ENCODE measurements around the gene CHRNB2.

CHRNB2 gene

DNA sequence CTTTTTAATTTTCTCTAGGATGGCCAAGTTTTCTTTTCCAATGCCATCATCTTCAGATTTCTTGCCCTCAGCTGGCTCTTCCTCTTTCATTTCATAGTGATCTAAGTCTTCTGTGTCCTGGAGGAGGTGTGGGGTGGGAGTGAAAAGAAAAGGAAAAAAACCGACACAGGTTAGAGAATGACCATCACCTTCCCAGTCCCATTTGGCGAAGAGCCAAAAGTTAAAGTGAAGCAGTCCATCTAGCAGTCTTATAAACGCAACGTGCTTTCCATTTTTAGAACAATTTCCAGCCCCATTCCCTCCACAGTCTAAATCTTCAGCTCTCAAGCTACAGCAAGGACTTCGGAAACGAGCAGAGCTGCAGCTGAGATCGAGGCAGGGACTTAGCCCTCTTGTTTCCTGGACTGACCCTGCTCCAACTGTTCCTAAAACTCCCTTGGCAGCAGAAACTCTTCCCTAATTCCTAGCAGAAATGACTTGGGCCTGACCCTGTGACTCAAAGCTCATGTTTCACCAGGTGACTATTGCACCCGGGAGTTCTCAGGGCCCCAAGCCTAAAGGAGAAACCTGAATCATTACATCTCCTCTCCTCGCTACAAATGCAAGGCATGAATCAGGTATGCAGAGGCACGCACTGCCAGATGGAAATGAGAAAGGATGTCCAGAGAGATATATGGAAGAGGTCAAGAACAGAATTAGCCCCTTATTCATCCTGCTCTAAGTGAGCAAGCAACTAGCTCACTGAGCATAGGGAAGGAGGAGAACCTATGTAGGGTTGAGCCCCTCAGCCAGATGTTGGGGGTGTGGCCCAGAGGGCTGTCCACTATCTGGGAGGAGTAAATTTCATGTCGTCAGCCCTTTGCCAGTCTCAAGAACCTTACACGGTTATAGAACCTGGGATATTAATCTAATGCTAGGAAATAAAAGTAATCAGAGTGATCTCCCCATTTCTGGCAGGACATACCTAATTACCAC lies 14.2 kb upstream of the CHRNB2 start:
- DNase-seq (ENCODE audit: low read depth) = no peak

DNA sequence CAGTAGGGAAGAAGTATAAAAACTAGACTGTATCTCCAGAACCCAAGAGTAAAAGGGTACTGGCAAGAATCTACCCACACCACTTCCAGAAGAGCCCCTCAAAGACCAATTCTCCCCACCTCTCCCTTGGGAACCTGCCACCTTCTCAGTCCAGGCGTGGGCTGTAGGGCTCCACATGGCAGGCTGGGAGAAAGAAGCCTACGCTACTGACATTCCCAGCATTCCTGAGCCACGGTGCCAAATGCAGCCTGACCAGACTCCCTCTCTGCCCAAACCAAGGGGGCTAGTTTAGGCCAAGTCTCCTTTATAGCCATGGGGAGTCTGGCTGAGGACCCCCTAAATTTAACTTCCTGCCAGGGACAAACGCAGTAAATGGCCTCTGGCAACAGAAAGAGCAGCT lies 11.2 kb upstream of the CHRNB2 start:
- no peak for DNase-seq (ENCODE audit: low read depth)

DNA sequence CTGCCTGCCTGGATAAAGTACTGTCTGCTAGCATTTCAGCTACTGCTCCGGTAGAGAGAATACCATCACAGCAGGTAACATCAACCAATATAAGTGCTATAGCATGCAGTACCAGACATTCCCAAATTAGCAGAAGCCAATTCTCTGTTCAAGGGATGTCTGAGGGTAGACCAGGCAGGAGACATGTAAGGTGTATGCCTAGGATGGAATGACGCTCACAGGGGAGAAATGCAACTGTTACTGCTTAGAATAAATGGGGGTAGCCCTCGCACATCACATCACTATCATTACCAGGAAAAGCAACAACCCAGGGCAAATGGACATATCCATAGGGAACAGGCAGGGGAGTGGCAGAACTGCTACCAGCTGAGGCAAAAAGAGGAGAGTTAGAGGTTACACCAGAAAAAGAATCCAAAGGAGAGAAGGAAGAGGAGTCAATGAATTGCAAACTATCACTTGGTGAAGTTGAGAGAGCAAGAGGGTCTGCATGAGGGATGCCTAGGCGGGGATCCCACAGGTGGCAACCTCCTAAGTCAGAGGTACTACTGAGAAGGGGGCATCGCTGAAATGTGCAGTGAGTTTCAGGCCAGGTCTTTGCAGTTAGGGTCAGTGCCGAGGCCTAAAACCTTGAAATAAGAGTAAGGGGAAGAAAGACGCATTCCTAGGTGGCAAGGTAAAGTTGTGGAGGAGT lies 10.2 kb upstream of the CHRNB2 start:
- no peak for DNase-seq (ENCODE audit: low read depth)

DNA sequence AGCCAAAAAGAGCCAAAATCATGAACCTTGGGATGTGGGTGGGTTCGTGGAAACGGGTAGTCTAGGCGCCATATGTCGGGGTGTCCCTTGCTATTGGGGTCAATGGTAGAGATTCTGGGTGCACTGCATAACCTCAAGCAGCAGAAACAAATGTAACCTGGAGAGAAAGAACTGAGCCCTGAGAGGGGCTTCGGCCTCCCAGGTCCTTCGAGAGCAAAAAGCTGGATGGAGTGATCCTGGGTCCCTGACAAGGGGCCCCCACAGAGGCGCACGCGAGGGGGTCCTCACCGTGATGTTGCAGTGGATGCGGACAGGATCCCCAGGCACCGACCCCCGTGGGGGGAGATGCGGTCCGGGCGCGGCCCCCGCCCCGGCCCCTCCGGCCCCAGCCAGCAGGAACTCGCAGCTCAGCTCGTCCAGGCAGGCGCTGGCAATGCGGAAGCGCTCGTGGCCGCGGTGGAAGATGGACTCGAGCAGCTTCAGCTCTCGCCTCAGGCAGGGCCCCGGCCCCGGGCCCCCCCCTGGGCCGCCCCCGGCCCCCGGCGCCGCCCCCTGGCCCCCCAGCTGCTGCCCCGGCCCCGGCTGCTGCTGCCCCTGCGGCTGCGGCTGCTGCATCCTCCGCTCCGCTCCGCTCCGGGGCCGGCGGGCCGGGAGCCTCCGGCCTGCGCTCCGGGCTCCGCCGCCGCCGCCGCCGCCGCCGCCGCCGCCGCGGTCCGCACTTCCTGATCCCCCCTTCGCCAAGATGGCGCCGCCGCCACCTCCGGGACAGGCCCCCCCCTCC lies 9.4 kb upstream of the CHRNB2 start, which contains the start of gene UBE2Q1:
Gene UBE2Q1, minus strand, starts transcription at position 724 of the 781 bp plus-strand sequence. Its CDS starts 109 bp downstream, at position 615.
- DNase-seq (ENCODE audit: low read depth) = no peak

DNA sequence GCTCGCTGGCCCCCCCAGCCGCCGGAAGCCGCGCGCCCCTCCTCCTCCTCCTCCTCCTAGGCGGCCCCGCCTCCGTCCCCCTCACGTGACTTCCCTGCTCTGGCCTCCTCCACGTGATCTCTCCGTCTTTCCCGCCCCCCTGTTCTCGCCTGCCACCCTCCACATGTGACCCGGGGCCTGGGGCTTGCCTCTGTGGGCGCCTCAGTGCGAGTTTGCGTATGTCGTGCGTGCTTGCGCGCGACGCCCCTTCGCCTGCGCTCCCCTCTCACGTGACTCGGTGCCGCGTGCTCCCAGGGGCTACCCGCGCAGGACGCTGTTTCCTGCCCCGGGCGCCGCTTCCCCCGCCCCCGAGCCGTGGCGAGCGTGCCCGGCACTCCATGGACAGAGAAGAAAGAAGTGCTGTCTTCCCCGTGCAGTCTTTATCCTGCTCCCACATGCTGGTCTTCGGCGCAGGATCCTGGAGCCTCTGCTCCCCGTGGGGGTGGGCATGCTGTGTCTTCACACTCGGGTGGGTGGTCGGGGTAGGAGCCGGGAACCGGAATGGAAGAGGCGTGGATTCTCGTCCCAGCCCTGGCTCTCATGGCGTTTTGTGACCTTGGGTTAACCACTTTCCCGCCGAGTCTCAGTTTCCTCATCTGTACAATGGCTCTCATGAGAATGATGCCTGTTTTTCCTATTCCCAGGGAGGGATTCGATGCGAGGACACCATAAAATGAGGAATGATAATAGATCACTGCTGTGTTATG lies 8.7 kb upstream of the CHRNB2 start:
- DNase-seq (ENCODE audit: low read depth) = peak; percentile 95

DNA sequence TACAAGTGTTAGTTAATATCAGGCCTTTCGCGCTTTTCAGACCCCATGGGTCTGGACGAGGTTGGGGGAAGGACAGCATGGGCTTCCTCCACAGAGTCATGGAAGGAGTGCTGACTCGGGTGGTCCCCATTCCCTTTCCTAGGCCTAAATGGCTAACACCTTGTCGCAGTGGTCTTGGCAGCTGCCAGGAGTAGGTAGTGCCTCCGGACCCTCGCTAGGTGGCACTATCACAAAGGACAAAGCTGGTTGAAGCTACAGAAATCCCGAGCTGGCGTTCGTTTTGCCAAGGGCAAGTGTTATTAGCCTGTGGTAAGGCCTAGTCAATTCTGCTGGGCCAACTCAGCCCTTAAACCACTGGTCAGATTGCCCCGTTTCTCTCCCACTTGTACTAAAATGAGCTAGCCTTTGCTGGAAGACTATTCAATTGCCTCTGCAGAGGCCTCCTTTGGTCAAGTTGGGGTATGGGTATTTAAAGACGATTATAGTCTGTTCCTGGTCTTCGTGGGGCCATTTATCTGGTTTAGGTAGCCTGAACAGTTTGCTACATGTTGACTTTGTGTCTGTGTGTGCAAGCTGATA lies 8.0 kb upstream of the CHRNB2 start:
- peak; percentile 47 for DNase-seq (ENCODE audit: low read depth)

DNA sequence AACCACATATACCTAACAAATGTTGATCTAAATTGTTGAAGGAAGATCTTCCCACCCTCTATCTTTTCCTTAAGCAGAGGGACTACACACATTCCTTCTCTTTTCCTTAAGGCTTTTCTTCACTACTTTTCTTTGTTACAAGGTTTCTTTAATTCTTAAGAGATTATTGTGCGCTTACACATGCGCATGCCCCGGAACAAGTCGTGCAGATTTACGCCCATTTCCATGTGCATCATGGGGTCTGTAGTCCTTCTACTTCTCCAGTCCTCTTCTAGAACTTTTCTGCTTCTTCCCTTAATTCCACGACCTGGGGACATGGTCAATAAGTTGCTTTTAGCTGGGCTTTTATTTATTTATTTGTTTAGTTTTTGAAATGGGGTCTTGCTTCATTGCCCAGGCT lies 1.7 kb upstream of the CHRNB2 start:
- DNase-seq (ENCODE audit: low read depth) = no peak

DNA sequence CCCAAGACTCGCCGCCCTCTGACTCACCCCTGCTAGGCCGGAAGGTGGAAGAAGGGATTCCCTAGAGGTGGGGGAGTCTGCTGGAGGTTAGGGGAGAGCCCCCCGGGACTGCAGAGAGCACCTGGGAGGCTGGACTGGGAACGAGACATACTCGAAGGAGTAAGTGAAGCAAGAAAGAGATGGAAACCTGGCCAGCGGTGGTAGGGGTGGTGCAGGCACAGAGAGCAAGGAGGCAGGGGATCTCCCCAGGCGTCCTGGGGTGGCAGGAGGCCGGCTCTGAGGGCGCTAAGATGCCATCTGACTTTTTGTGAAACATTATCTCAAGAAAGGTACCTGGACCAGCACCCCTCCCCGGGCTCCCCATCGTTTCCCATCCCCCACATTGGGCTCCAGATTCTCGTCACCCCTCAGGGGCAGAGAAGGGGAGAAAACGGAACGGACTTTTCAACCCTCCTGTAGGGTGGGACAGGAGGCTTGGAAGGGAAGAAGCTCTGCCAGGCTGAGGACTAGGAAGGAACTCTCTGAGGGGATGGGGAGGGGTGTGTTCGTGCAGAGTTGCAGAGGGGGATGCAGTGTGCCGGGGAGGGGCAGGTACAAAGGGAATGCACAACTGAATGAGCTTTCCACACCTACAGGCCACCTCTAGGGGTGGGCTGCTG lies 708 bp downstream of the CHRNB2 start:
- DNase-seq (ENCODE audit: low read depth) = no peak

DNA sequence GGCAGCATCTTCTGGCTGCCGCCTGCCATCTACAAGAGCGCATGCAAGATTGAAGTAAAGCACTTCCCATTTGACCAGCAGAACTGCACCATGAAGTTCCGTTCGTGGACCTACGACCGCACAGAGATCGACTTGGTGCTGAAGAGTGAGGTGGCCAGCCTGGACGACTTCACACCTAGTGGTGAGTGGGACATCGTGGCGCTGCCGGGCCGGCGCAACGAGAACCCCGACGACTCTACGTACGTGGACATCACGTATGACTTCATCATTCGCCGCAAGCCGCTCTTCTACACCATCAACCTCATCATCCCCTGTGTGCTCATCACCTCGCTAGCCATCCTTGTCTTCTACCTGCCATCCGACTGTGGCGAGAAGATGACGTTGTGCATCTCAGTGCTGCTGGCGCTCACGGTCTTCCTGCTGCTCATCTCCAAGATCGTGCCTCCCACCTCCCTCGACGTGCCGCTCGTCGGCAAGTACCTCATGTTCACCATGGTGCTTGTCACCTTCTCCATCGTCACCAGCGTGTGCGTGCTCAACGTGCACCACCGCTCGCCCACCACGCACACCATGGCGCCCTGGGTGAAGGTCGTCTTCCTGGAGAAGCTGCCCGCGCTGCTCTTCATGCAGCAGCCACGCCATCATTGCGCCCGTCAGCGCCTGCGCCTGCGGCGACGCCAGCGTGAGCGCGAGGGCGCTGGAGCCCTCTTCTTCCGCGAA lies 3.8 kb downstream of the CHRNB2 start:
- DNase-seq (ENCODE audit: low read depth) = no peak

DNA sequence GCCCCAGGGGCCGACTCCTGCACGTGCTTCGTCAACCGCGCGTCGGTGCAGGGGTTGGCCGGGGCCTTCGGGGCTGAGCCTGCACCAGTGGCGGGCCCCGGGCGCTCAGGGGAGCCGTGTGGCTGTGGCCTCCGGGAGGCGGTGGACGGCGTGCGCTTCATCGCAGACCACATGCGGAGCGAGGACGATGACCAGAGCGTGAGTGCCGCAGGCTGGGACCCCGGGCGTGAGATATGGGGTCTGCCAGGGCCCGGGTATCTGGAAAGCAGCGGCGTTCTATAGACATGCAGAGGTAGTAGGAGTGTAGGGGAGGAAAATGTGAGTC lies 4.3 kb downstream of the CHRNB2 start:
- DNase-seq (ENCODE audit: low read depth) = no peak

DNA sequence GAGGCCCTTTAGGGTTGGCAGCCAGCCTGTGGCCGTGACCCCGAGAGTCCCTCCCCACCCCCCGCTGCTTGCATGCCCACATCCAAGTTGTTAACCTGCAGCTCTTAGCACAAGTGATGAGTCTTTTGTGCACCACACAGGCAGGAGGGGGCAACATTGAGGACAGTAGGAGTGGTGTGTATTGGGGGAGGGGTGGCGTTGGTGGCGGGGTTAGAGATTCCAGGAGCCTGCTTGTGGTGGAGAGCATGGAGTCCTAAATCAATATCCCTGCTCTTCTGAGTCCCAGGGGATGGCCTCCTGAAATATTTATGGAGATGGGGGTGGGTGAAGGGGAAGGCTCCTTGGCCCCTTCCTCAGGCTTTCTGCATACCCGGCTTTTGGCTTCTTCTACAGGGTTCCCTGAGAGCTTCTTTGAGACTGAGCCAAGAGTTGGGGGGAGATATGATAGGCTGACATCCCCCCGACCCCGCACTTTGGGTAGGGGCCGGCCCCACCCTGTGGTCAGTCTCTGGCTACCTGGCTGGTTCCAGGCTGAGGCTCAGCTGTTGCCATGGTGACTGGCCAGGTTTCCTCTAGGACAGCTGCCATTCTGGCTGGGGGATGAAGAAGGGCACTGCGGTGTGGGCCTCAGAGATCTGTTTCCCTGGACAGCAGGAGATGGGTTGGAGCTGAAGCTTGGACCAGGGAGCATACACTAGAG lies 5.0 kb downstream of the CHRNB2 start:
- no peak for DNase-seq (ENCODE audit: low read depth)

DNA sequence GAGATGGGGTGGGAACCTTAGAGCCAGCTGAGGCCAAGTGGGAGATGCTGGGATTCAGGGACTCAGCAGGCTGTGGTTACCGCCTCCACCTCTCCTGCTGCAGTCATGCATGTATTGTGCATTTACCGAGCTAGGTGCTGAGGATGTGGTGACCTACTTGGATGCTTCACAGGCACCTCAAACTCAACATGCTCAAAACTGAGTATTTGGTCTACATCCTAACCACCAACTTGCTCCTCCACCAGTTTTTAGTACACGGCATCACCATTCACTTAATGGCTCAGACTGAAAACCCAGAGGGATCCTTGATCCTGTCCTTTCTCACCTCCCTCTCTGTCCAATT lies 5.6 kb downstream of the CHRNB2 start:
- no peak for DNase-seq (ENCODE audit: low read depth)

DNA sequence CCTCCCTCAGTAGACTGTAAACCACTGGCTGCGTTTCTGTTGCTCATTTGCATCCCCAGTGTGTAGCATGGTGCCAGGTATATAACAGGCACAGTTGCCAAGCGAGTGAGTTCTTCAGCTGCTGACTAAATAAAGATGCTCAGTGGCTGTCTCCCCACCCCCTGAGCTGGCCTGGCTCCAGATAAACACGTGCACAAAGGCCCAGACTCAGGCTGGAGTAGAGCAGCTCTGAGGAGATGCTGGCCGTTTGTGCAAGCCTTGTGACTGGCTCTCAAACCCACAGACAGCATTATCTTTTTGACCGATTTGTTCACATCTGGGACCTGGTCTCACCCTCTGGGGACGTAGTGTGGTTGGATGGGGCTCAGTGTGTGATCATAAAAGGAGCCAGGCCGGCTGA lies 7.1 kb downstream of the CHRNB2 start:
- no peak for DNase-seq (ENCODE audit: low read depth)

DNA sequence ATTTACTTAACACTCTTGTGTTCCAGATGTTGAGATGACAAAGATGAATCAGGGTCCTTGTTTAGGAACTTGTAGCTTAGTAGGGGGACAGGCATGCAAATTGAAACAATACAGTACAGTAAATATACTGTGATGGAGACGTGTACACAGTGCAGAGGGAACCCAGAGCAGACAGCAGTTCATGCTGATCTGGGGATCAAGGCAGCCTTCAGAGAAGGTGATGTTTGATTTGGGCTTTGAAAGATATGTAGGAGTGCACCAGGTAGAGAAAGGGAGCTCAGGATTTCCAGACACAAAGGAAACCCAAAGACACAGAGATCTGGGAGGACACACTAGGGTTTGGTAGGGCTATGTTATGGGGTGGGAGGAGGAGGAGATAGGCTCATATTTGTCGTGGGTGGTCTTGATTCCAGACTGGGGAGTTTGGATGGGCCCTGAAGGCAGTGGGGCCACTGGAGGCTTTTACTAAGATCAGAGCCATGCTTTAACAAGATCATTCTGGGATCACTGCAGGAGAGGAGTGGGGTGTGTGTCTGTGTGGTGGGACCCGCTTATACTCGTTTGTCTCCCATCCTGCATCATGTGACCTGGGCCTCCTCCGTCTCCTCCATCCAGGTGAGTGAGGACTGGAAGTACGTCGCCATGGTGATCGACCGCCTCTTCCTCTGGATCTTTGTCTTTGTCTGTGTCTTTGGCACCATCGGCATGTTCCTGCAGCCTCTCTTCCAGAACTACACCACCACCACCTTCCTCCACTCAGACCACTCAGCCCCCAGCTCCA lies 7.8 kb downstream of the CHRNB2 start:
- DNase-seq (ENCODE audit: low read depth) = no peak

DNA sequence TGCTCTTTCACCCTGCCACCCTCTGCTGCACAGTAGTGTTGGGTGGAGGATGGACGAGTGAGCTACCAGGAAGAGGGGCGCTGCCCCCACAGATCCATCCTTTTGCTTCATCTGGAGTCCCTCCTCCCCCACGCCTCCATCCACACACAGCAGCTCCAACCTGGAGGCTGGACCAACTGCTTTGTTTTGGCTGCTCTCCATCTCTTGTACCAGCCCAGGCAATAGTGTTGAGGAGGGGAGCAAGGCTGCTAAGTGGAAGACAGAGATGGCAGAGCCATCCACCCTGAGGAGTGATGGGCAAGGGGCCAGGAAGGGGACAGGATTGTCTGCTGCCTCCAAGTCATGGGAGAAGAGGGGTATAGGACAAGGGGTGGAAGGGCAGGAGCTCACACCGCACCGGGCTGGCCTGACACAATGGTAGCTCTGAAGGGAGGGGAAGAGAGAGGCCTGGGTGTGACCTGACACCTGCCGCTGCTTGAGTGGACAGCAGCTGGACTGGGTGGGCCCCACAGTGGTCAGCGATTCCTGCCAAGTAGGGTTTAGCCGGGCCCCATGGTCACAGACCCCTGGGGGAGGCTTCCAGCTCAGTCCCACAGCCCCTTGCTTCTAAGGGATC lies 8.5 kb downstream of the CHRNB2 start:
- DNase-seq (ENCODE audit: low read depth) = no peak

DNA sequence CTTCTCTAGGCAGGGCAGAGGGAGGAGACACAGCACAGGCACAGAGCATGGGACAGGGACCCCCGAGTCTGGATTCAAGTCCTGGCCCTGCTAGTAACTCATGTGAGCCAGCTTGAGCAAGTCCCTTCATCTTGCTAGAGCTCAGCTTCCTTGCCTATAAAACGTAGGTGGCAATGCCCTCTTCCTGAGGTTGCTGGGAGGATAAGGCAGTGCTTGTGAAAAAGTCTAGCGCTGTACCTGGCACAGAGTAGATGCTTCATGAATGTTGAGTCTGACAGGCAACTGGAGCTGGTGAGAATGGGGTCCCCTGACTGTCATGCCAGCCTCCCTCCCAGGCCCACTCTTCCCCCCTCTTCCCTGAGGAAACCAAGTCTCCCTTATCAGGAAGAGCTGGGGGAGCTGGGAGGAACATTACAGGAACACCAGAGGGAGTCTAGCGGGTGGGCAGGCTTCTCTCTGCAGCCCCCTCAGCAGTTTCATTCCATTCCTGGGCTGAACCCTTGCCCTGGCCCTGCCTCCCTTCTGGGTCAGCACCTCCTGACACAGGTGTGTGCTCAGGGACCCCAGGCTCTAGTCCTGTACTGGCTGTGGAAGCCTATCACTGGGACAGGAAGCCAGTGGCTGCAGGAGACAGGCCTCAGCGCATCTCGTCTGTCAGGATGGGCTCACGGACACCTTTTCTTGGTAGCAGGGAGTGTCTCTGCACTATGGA lies 9.9 kb downstream of the CHRNB2 start:
- no peak for DNase-seq (ENCODE audit: low read depth)

DNA sequence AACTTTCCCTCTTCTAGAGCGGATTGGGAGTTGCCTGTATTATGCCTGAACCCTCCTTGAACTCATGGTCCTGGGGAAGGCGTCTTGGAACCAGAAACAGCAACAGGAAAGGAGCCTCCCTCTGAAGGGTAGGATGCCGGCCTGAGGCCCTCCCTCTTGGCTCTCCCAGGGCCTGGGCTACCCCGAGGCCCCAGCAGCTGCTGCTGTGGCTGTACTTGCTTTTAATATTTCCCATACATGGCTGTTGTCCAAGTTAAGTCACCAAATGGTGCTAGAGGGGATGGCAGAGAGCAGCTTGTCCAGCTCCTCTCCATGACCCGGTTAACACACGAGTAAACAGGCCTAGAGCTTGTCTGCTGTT lies 10.5 kb downstream of the CHRNB2 start:
- DNase-seq (ENCODE audit: low read depth) = no peak

DNA sequence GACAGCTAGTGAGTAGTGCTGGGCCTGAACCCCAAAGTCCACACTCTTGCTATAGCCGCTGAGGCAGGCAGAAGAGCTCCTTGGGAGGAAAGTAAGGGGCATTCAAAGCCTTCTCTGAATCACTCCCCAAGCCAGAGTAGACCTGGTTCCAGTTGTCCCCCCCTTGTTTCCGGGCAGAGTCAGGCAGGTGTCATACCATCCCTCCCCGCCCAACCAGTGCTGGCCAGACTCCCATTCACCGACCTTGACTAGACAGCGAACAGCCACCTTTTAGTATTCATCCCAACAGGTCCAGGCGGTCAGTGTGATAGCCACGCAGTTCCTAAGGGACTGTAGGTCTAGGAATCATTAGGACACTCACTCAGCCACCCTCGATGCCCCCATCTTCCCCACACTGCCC lies 11.8 kb downstream of the CHRNB2 start:
- DNase-seq (ENCODE audit: low read depth) = no peak

Measured in stimulated activated CD8-positive, alpha-beta memory T cell treated with anti-CD3 and anti-CD28 coated beads, Interleukin-15, amount 100 ng/mL, for 24 hours (primary cell).